Thyroid gland (tissue), 4 donors: Measurements from ENCODE around the gene TMEM214.

Experiments
- POLR2A ChIP-seq, 2 donors: fragments of 450-650 bp; IDR thresholded peaks; one replicate each; pipeline ENCODE4 v1.6.1; 2017; ENCODE audit warnings: antibody characterized with exemption in 2 of 2, mild to moderate bottlenecking in 2 of 2, moderate library complexity in 1 of 2
- TF ChIP-seq, protein P1 (sequence below), 6 experiments: fragments of 200-600 bp in 3 of 6; fragments of 450-650 bp in 3 of 6; sonication (generic) in 3 of 6; IDR thresholded peaks; one replicate each; pipeline ENCODE4 v1.5.1; 2016 to 2019; ENCODE audit warnings: antibody characterized with exemption in 6 of 6, mild to moderate bottlenecking in 2 of 6, inconsistent platforms in 1 of 6, moderate library complexity in 1 of 6

DNA sequence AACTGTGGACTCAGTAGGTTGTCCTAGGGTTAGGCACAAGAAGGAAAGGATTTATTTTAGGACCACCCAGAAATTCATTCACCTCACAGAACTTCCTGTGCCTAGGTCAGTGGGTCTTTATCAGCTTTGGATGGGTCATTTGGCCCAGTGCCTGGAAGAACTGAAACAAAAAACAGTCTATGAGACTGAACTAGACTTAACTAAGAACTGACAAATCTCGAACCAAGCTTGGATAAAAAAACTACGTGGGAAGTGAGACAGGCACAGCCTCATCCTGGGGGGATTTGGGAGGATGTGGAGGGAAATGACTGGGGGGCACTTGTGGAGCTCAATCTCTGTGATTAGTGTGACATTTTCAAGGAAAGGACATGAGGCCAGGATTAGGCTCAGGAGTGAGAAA, 41.0 kb downstream of the TMEM214 start:
- TF ChIP-seq, protein P1, sequence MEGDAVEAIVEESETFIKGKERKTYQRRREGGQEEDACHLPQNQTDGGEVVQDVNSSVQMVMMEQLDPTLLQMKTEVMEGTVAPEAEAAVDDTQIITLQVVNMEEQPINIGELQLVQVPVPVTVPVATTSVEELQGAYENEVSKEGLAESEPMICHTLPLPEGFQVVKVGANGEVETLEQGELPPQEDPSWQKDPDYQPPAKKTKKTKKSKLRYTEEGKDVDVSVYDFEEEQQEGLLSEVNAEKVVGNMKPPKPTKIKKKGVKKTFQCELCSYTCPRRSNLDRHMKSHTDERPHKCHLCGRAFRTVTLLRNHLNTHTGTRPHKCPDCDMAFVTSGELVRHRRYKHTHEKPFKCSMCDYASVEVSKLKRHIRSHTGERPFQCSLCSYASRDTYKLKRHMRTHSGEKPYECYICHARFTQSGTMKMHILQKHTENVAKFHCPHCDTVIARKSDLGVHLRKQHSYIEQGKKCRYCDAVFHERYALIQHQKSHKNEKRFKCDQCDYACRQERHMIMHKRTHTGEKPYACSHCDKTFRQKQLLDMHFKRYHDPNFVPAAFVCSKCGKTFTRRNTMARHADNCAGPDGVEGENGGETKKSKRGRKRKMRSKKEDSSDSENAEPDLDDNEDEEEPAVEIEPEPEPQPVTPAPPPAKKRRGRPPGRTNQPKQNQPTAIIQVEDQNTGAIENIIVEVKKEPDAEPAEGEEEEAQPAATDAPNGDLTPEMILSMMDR (IDR thresholded peaks at IDR 0.05): no peak
- no peak for TF ChIP-seq POLR2A (IDR thresholded peaks at IDR 0.05)
